Measurements from ENCODE around the gene TMEM234. TPM values are rescaled to one million over a fixed set of nuclear protein-coding genes. Genes with fewer than 3 reads are reported as not detected.

TMEM234 gene
- total and polyA plus RNA-seq, 2 of the 13 experiments (the other 11 are each of a cell fraction or from before 2014, with no cell fraction given), result 6.1 to 9.0 TPM

DNA sequence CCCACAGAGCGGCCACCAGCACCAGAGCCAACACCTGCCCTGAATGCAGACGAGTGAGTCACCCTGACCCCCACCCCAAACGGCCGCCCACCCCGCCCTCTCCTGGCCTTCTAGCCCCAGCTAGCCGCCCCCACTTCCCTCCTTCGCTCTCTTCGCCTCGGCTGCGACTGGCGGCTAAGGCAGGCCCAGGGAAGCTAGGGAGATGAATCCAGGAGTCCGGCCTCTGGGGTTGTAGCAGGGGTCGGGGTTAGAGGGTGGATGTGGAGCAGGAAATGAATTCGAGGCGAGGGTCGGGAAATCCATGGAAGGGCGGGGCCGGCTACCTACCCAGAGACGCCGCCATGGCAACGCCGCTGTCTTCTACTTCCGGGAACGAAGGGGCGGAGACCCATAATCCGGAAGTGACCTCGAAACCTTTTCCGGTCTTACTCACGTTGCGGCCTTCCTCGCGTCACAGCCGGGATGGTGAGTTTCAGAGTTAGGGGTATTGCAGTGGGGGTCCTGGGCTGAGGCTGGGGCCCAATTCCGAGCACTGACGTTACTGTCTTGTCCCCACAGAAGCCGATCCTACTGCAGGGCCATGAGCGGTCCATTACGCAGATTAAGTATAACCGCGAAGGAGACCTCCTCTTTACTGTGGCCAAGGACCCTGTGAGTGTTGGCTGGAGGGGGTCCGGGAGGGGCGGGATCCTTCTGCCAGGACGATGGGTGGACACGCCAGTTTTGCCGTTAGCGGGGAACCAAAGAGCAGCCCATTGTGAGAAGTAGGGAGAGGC, at the start of gene TMEM234, which contains the start of gene EIF3I (continued):
- TF ChIP-seq, protein P1, sequence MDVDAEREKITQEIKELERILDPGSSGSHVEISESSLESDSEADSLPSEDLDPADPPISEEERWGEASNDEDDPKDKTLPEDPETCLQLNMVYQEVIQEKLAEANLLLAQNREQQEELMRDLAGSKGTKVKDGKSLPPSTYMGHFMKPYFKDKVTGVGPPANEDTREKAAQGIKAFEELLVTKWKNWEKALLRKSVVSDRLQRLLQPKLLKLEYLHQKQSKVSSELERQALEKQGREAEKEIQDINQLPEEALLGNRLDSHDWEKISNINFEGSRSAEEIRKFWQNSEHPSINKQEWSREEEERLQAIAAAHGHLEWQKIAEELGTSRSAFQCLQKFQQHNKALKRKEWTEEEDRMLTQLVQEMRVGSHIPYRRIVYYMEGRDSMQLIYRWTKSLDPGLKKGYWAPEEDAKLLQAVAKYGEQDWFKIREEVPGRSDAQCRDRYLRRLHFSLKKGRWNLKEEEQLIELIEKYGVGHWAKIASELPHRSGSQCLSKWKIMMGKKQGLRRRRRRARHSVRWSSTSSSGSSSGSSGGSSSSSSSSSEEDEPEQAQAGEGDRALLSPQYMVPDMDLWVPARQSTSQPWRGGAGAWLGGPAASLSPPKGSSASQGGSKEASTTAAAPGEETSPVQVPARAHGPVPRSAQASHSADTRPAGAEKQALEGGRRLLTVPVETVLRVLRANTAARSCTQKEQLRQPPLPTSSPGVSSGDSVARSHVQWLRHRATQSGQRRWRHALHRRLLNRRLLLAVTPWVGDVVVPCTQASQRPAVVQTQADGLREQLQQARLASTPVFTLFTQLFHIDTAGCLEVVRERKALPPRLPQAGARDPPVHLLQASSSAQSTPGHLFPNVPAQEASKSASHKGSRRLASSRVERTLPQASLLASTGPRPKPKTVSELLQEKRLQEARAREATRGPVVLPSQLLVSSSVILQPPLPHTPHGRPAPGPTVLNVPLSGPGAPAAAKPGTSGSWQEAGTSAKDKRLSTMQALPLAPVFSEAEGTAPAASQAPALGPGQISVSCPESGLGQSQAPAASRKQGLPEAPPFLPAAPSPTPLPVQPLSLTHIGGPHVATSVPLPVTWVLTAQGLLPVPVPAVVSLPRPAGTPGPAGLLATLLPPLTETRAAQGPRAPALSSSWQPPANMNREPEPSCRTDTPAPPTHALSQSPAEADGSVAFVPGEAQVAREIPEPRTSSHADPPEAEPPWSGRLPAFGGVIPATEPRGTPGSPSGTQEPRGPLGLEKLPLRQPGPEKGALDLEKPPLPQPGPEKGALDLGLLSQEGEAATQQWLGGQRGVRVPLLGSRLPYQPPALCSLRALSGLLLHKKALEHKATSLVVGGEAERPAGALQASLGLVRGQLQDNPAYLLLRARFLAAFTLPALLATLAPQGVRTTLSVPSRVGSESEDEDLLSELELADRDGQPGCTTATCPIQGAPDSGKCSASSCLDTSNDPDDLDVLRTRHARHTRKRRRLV (CRISPR knock-in tag; IDR thresholded peaks at IDR 0.05), result 0 out of 2 replicates have a peak, but pooled peaks have one; percentile 67
- TF ChIP-seq MED8 (CRISPR knock-in tag; IDR thresholded peaks at IDR 0.05; ENCODE audit: insufficient replicate concordance) (peak; percentile 44), NFATC3 (CRISPR knock-in tag; IDR thresholded peaks at IDR 0.05) (0 out of 2 replicates have a peak, but pooled peaks have one; percentile 31), NCOR1 (IDR thresholded peaks at IDR 0.05; ENCODE audit: borderline replicate concordance, low read length) (no peak), HHEX (CRISPR knock-in tag; IDR thresholded peaks at IDR 0.05) (no peak), HDAC1 (CRISPR knock-in tag; IDR thresholded peaks at IDR 0.05) (peak; percentile 87), ZNF24 (IDR thresholded peaks at IDR 0.05) (no peak), RARA (CRISPR knock-in tag; IDR thresholded peaks at IDR 0.05) (no peak), ZNF589 (CRISPR knock-in tag; conservative IDR thresholded peaks at IDR 0.05) (no peak), ZNF891 (CRISPR knock-in tag; IDR thresholded peaks at IDR 0.05) (peak; percentile 45; the same call in 1 of the 2 replicates), HNRNPLL (IDR thresholded peaks at IDR 0.05; ENCODE audit: low read depth, low read length, poor library complexity, severe bottlenecking) (no peak), NONO (IDR thresholded peaks at IDR 0.05) (no peak), NONO (CRISPR knock-in tag; conservative IDR thresholded peaks at IDR 0.05) (peak; percentile 43; the same call in 1 of the 2 replicates), ZNF143 (CRISPR knock-in tag; IDR thresholded peaks at IDR 0.05) (peak; percentile 47; the same call in 1 of the 2 replicates), JUNB (CRISPR knock-in tag; IDR thresholded peaks at IDR 0.05; ENCODE audit: borderline replicate concordance) (peak; percentile 36; the same call in 1 of the 2 replicates), KAT8 (CRISPR knock-in tag; IDR thresholded peaks at IDR 0.05) (peak; percentile 93), ZNF768 (CRISPR knock-in tag; IDR thresholded peaks at IDR 0.05) (no peak), ZKSCAN1 (IDR thresholded peaks at IDR 0.05; ENCODE audit: low read length) (no peak)
- TF ChIP-seq, protein P2, sequence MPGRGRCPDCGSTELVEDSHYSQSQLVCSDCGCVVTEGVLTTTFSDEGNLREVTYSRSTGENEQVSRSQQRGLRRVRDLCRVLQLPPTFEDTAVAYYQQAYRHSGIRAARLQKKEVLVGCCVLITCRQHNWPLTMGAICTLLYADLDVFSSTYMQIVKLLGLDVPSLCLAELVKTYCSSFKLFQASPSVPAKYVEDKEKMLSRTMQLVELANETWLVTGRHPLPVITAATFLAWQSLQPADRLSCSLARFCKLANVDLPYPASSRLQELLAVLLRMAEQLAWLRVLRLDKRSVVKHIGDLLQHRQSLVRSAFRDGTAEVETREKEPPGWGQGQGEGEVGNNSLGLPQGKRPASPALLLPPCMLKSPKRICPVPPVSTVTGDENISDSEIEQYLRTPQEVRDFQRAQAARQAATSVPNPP (CRISPR knock-in tag; IDR thresholded peaks at IDR 0.05), result no peak
- TF ChIP-seq, protein P3, sequence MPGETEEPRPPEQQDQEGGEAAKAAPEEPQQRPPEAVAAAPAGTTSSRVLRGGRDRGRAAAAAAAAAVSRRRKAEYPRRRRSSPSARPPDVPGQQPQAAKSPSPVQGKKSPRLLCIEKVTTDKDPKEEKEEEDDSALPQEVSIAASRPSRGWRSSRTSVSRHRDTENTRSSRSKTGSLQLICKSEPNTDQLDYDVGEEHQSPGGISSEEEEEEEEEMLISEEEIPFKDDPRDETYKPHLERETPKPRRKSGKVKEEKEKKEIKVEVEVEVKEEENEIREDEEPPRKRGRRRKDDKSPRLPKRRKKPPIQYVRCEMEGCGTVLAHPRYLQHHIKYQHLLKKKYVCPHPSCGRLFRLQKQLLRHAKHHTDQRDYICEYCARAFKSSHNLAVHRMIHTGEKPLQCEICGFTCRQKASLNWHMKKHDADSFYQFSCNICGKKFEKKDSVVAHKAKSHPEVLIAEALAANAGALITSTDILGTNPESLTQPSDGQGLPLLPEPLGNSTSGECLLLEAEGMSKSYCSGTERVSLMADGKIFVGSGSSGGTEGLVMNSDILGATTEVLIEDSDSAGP (CRISPR knock-in tag; IDR thresholded peaks at IDR 0.05; ENCODE audit: borderline replicate concordance), result peak; percentile 50; the same call in 1 of the 2 replicates
- TF ChIP-seq, protein P4, sequence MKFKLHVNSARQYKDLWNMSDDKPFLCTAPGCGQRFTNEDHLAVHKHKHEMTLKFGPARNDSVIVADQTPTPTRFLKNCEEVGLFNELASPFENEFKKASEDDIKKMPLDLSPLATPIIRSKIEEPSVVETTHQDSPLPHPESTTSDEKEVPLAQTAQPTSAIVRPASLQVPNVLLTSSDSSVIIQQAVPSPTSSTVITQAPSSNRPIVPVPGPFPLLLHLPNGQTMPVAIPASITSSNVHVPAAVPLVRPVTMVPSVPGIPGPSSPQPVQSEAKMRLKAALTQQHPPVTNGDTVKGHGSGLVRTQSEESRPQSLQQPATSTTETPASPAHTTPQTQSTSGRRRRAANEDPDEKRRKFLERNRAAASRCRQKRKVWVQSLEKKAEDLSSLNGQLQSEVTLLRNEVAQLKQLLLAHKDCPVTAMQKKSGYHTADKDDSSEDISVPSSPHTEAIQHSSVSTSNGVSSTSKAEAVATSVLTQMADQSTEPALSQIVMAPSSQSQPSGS (CRISPR knock-in tag; IDR thresholded peaks at IDR 0.05), result 0 out of 2 replicates have a peak, but pooled peaks have one; percentile 32
